BLaER1 (cell line): Measurements from ENCODE around the gene UQCRC2.

ENCODE experiments used
- H3K27ac ChIP-seq: shearing (Covaris generic); formaldehyde crosslinking; 2 replicates; pipeline ENCODE4 v1.8.1; 2022
- H3K27me3 ChIP-seq: shearing (Covaris generic); formaldehyde crosslinking; 2 replicates; pipeline ENCODE4 v1.8.1; 2022
- H3K36me3 ChIP-seq: shearing (Covaris generic); formaldehyde crosslinking; 2 replicates; pipeline ENCODE4 v1.8.1; 2022
- H3K4me1 ChIP-seq: shearing (Covaris generic); formaldehyde crosslinking; 2 replicates; pipeline ENCODE4 v1.8.1; 2022
- H3K4me2 ChIP-seq: shearing (Covaris generic); formaldehyde crosslinking; 2 replicates; pipeline ENCODE4 v1.8.1; 2022
- H3K4me3 ChIP-seq: shearing (Covaris generic); formaldehyde crosslinking; 2 replicates; pipeline ENCODE4 v1.8.1; 2022
- H3K9ac ChIP-seq: shearing (Covaris generic); formaldehyde crosslinking; 2 replicates; pipeline ENCODE4 v1.8.1; 2022
- H3K9me3 ChIP-seq: shearing (Covaris generic); formaldehyde crosslinking; 2 replicates; pipeline ENCODE4 v1.8.1; 2022
- H4K20me1 ChIP-seq: shearing (Covaris generic); formaldehyde crosslinking; 2 replicates; pipeline ENCODE4 v1.8.1; 2022
- Cebpa-rat ChIP-seq: shearing (Covaris generic); IDR thresholded peaks from 2 replicates; pipeline ENCODE4 v1.8.1; 2022

Gene UQCRC2

GRCh38 chr16:22027633-22028032 lies 74.5 kb downstream of the UQCRC2 start:
- Histone ChIP-seq H3K27ac (peak overlapping the region; percentile 38; the same call in 1 of the 2 replicates), H3K9me3 (0 out of 2 replicates have a peak, but pooled peaks cover 6% of the 10 kb centered on the region), H3K9ac (peak overlapping the region; percentile 47), H3K36me3 (peaks cover 12% of the 10 kb centered on the region; the same call in 1 of the 2 replicates), H4K20me1 (peaks cover 30% of the 10 kb centered on the region), H3K4me3 (no peak overlapping the region), H3K4me2 (peak overlapping the region; percentile 65), H3K4me1 (peaks cover 17% of the 10 kb centered on the region), H3K27me3 (no peaks in the 10 kb centered on the region)
- TF ChIP-seq Cebpa-rat, result no peak

- Histone ChIP-seq H3K9me3 (0 out of 2 replicates have a peak, but pooled peaks cover 6% of the 10 kb centered on the region), H3K4me2 (no peak overlapping the region), H3K36me3 (peaks cover 14% of the 10 kb centered on the region; the same call in 1 of the 2 replicates), H3K4me3 (no peak overlapping the region), H4K20me1 (peaks cover 26% of the 10 kb centered on the region), H3K27me3 (no peaks in the 10 kb centered on the region), H3K27ac (no peak overlapping the region), H3K4me1 (peaks cover 17% of the 10 kb centered on the region), H3K9ac (no peak overlapping the region)
- no peak for TF ChIP-seq Cebpa-rat
Measured at GRCh38 chr16:22029632-22030031, 76.5 kb downstream of the UQCRC2 start.

- H3K36me3 ChIP-seq, result peaks cover 18% of the 10 kb centered on the region; the same call in 1 of the 2 replicates
- peaks cover 17% of the 10 kb centered on the region for H3K4me1 ChIP-seq
- peaks cover 32% of the 10 kb centered on the region for H4K20me1 ChIP-seq
- no peak overlapping the region for H3K4me2 ChIP-seq
- H3K9ac ChIP-seq, result no peak overlapping the region
- H3K4me3 ChIP-seq, result no peak overlapping the region
- H3K27ac ChIP-seq, result no peak overlapping the region
- no peak for TF ChIP-seq Cebpa-rat
- no peaks in the 10 kb centered on the region for H3K27me3 ChIP-seq
- H3K9me3 ChIP-seq, result 0 out of 2 replicates have a peak, but pooled peaks cover 6% of the 10 kb centered on the region
Measured at GRCh38 chr16:22030087-22030812, 77.1 kb downstream of the UQCRC2 start.

- H3K9me3 ChIP-seq, result 0 out of 2 replicates have a peak, but pooled peaks cover 6% of the 10 kb centered on the region
- no peak overlapping the region for H3K4me3 ChIP-seq
- no peak overlapping the region for H3K4me2 ChIP-seq
- TF ChIP-seq Cebpa-rat, result no peak
- H3K27me3 ChIP-seq, result no peaks in the 10 kb centered on the region
- peaks cover 25% of the 10 kb centered on the region for H3K36me3 ChIP-seq
- H3K27ac ChIP-seq, result no peak overlapping the region
- peaks cover 28% of the 10 kb centered on the region for H4K20me1 ChIP-seq
- H3K4me1 ChIP-seq, result peaks cover 16% of the 10 kb centered on the region
- H3K9ac ChIP-seq, result no peak overlapping the region
Measured at GRCh38 chr16:22031483-22032083, 78.4 kb downstream of the UQCRC2 start.
